Panc1 (cell line): ENCODE measurements around the gene SMYD4.

ENCODE experiments used
- CTCF ChIP-seq: fragments of 450-650 bp; IDR thresholded peaks from 2 replicates; pipeline ENCODE4 v1.5.1; 2017; ENCODE audit warnings: mild to moderate bottlenecking
- POLR2AphosphoS5 ChIP-seq: IDR thresholded peaks from 2 replicates; pipeline ENCODE4 v1.6.1; 2012; ENCODE audit warnings: mild to moderate bottlenecking, low read depth, low read length, moderate library complexity
- SIN3A ChIP-seq: IDR thresholded peaks from 2 replicates; pipeline ENCODE4 v1.6.1; 2012; ENCODE audit warnings: low read depth, mild to moderate bottlenecking, low read length, moderate library complexity, borderline replicate concordance; ENCODE audit not compliant: insufficient read depth
- TF ChIP-seq, protein P1 (sequence below), 2 experiments: IDR thresholded peaks; 2 replicates each; pipeline ENCODE4 v1.6.1; 2011 to 2012; ENCODE audit warnings: low read depth in 2 of 2, control low read depth in 1 of 2, low read length in 1 of 2, mild to moderate bottlenecking in 1 of 2, moderate library complexity in 1 of 2; ENCODE audit not compliant: insufficient read depth in 1 of 2

- TF ChIP-seq CTCF: no peak
- TF ChIP-seq POLR2AphosphoS5: no peak
- TF ChIP-seq SIN3A: no peak
- TF ChIP-seq, protein P1, sequence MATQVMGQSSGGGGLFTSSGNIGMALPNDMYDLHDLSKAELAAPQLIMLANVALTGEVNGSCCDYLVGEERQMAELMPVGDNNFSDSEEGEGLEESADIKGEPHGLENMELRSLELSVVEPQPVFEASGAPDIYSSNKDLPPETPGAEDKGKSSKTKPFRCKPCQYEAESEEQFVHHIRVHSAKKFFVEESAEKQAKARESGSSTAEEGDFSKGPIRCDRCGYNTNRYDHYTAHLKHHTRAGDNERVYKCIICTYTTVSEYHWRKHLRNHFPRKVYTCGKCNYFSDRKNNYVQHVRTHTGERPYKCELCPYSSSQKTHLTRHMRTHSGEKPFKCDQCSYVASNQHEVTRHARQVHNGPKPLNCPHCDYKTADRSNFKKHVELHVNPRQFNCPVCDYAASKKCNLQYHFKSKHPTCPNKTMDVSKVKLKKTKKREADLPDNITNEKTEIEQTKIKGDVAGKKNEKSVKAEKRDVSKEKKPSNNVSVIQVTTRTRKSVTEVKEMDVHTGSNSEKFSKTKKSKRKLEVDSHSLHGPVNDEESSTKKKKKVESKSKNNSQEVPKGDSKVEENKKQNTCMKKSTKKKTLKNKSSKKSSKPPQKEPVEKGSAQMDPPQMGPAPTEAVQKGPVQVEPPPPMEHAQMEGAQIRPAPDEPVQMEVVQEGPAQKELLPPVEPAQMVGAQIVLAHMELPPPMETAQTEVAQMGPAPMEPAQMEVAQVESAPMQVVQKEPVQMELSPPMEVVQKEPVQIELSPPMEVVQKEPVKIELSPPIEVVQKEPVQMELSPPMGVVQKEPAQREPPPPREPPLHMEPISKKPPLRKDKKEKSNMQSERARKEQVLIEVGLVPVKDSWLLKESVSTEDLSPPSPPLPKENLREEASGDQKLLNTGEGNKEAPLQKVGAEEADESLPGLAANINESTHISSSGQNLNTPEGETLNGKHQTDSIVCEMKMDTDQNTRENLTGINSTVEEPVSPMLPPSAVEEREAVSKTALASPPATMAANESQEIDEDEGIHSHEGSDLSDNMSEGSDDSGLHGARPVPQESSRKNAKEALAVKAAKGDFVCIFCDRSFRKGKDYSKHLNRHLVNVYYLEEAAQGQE (IDR thresholded peaks at IDR 0.05; ENCODE audit: insufficient read depth in 1 of 2, low read depth in 2 of 2, low read length in 1 of 2): no peak
Observed at GRCh38 chr17:1807890-1808289, 21.8 kb downstream of the SMYD4 start.
